SK-N-SH (cell line): ENCODE measurements around the gene CFAP65. TPM values are rescaled to one million over a fixed set of nuclear protein-coding genes. Genes with fewer than 3 reads are reported as not detected.
A peak's percentile ranks its signal among the peaks of the same experiment; 100 is the strongest.

ENCODE experiments used
- CHD2 ChIP-seq: fragments of 150-350 bp; IDR thresholded peaks from 2 replicates; pipeline ENCODE4 v1.6.1; 2018; ENCODE audit warnings: low read length; ENCODE audit not compliant: partially characterized antibody
- CTCF ChIP-seq: fragments of 200-600 bp; sonication (generic); IDR thresholded peaks from 2 replicates; pipeline ENCODE4 v1.6.1; 2017; ENCODE audit warnings: antibody characterized with exemption, mild to moderate bottlenecking, moderate library complexity
- FOXJ3 ChIP-seq: sonication (generic); formaldehyde crosslinking; IDR thresholded peaks from 2 replicates; pipeline ENCODE4 v1.5.1; 2020; ENCODE audit warnings: mild to moderate bottlenecking, missing genetic modification reagents
- GATA2 ChIP-seq: sonication (generic); formaldehyde crosslinking; IDR thresholded peaks from 2 replicates; pipeline ENCODE4 v1.5.0; 2020; ENCODE audit warnings: mild to moderate bottlenecking, missing genetic modification reagents
- RCOR1 ChIP-seq: fragments of 150-350 bp; IDR thresholded peaks from 2 replicates; pipeline ENCODE4 v1.6.1; 2017; ENCODE audit warnings: antibody characterized with exemption, low read length
- RFX5 ChIP-seq: IDR thresholded peaks from 2 replicates; pipeline ENCODE4 v1.6.1; 2012; ENCODE audit warnings: mild to moderate bottlenecking, improper control_type of control experiment, low read length
- TAF1 ChIP-seq: IDR thresholded peaks from 2 replicates; pipeline ENCODE4 v1.6.1; 2012; ENCODE audit warnings: low read depth, mild to moderate bottlenecking, low read length, moderate library complexity, borderline replicate concordance
- USF2 ChIP-seq: fragments of 150-350 bp; IDR thresholded peaks from 2 replicates; pipeline ENCODE4 v1.6.1; 2017; ENCODE audit warnings: antibody characterized with exemption, low read length, low read depth, borderline replicate concordance
- YY1 ChIP-seq: IDR thresholded peaks from 2 replicates; pipeline ENCODE4 v1.4.0; 2012; ENCODE audit warnings: low read depth, mild to moderate bottlenecking
- ZBTB33 ChIP-seq: IDR thresholded peaks from 2 replicates; pipeline ENCODE4 v1.4.0; 2012; ENCODE audit warnings: low read depth, borderline replicate concordance
- polyA plus RNA-seq, 3 experiments: library from polyadenylated mRNA; depleted of rRNA; stranded (reverse); fragments of >200 nt; gene quantifications; 2 replicates each; pipeline ENCODE4 v1.2.3, GENCODE V29; 2012
- TF ChIP-seq, protein P1 (sequence below): IDR thresholded peaks from 2 replicates; pipeline ENCODE4 v1.6.1; 2012; ENCODE audit warnings: mild to moderate bottlenecking, low read depth, low read length, moderate library complexity
- TF ChIP-seq, protein P2 (sequence below): fragments of 150-350 bp; IDR thresholded peaks from 2 replicates; pipeline ENCODE4 v1.6.1; 2016; ENCODE audit warnings: mild to moderate bottlenecking, low read depth, low read length

CFAP65 gene
- polyA plus RNA-seq, 1 of the 3 experiments (the other 2 are of a cell fraction) = 0.95 TPM

DNA sequence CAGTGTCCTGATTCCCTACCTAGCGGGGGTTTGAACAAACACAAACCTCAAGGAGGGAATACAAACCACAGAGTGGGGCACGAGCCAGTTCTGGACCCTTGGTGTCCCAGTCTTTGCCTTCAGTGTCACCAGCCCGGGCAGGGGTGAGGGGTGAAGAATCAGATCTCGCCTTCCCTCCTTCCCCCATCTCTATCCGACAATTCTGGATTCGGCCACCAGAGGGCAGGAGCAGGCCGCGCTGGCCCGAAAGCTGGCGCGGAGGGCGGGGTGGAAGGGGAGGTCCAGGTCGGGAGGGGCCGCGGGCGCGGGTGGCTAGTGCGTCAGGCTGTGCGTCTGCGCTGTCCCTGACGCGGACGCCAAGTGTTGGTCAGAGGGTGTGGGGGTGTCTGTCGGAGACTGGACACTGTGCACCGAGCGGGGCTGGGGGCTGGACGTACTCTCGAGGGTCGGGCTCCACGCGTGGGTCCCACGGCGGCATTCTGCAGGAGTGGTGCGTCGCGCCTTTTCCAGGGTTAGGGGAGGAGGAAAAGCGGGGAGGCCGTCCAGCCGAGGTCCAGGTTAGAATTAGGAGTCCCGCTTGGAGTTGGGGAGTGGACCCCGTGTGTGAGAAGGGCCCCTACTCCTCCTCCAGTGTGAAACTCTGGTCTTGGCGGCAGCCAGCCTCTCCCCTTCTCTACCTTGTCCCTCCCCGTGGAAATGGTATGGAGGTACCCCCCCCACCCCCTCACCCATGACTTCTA, 45.2 kb downstream of the CFAP65 start (continued):
- TF ChIP-seq CTCF (peak; percentile 85), YY1 (no peak), GATA2 (no peak), CHD2 (peak; percentile 54), RCOR1 (no peak), RFX5 (no peak), FOXJ3 (peak; percentile 41; the same call in 1 of the 2 replicates), ZBTB33 (no peak), TAF1 (no peak), USF2 (no peak)
- TF ChIP-seq, protein P1, sequence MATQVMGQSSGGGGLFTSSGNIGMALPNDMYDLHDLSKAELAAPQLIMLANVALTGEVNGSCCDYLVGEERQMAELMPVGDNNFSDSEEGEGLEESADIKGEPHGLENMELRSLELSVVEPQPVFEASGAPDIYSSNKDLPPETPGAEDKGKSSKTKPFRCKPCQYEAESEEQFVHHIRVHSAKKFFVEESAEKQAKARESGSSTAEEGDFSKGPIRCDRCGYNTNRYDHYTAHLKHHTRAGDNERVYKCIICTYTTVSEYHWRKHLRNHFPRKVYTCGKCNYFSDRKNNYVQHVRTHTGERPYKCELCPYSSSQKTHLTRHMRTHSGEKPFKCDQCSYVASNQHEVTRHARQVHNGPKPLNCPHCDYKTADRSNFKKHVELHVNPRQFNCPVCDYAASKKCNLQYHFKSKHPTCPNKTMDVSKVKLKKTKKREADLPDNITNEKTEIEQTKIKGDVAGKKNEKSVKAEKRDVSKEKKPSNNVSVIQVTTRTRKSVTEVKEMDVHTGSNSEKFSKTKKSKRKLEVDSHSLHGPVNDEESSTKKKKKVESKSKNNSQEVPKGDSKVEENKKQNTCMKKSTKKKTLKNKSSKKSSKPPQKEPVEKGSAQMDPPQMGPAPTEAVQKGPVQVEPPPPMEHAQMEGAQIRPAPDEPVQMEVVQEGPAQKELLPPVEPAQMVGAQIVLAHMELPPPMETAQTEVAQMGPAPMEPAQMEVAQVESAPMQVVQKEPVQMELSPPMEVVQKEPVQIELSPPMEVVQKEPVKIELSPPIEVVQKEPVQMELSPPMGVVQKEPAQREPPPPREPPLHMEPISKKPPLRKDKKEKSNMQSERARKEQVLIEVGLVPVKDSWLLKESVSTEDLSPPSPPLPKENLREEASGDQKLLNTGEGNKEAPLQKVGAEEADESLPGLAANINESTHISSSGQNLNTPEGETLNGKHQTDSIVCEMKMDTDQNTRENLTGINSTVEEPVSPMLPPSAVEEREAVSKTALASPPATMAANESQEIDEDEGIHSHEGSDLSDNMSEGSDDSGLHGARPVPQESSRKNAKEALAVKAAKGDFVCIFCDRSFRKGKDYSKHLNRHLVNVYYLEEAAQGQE = 0 out of 2 replicates have a peak, but pooled peaks have one; percentile 4
- TF ChIP-seq, protein P2, sequence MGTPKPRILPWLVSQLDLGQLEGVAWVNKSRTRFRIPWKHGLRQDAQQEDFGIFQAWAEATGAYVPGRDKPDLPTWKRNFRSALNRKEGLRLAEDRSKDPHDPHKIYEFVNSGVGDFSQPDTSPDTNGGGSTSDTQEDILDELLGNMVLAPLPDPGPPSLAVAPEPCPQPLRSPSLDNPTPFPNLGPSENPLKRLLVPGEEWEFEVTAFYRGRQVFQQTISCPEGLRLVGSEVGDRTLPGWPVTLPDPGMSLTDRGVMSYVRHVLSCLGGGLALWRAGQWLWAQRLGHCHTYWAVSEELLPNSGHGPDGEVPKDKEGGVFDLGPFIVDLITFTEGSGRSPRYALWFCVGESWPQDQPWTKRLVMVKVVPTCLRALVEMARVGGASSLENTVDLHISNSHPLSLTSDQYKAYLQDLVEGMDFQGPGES = no peak
